NCI-H1436 (cell line): ENCODE data around the gene COL4A2.

Experiments
- DNase-seq: peaks from one replicate; lab custom pipeline; 2025; lab: John Stamatoyannopoulos, UW

The COL4A2 gene

DNA sequence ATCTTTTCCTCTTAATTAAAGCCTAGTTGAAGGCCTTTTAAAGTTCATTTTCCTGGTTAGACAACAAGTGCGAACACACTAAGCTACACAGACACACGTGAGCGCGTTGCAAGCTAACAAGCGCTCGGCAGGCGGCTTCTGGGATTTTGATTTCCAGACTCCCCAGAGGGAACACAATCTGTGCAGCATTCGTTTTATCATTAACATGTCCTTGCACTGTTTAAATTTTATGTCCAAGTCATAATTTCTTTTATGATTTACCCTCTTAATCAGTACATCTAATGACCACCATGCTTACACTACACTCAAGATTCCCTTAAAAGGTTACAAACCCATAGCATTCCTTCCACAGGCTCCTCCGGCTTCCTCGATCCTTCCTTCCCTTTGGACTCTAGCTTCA is 16.9 kb upstream of the COL4A2 start:
- DNase-seq = no peak

DNA sequence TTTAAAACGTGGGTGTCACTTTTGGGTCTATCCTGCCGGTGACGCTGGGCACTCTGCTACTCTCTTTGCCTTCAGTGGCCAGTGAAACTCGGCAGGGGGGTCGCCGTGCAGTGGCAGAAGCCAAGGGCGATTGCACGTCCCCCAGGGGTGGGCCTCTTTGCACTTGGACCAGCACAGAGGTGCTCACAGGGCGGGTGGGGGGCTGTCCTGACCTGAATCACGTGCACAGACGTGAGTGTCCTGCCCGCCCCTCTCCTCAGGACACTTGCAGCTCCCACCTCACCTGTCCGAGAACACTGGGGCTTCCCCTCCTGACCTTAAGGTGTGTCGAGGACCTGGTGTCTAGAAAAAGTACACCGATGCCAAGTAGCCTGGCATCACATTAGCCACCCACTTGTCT is 16.3 kb upstream of the COL4A2 start:
- no peak for DNase-seq

DNA sequence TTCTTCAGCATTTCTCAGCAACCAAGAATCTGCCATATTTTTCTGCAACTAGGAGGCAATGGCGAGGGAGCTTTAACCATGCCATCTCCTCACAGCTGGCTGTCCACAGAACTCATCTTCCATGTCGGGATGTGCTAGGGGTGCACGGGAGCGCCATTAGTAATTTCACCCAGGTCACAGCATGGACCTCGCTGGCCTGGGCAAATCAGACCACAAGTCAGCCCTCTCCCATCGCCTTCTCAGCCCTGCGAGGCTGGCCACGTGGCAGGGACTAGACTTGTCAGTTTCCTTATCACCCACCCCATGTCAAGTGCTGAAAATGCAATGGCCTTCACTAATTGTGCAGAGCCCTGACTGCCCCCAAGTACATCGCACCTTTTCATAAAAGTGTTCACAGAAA is 15.8 kb upstream of the COL4A2 start:
- DNase-seq = no peak

DNA sequence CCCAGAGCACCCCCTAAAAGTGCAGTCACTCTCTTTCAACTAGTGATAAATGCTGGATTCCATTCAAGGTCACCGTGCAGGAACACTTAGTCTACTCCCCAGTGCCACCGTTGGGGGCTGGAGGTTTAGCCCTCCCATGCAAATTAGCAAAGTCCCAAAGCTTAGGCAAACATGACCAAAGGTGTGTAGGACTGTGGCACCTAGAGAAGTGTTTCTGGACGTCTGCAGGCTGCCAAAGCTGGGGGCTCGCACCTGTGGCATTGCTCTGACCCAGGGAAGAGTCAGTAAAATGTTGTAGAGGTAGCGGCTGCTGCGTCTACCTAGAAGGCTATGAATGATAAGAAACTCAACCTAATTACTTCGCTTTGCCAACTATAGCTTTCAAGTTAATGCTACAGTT is 14.0 kb upstream of the COL4A2 start:
- no peak for DNase-seq

DNA sequence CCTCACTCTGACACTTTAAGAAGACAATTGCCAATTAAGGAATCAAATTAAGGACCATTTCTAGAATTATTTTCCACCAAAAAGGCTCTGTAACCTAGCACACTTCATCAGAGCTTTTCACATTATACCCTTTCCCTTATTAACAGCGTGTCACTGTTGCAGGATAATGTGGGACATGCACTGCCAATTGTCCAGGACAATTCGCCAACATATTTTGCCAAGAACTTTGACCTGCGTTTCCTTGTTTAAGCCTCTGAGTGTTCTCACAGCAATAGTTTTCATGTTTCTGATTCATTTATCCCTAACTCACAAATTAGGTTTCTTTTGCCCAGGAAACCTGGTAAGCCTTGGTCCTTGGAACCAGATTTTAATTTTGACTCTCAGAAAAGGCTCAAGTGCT is 13.4 kb upstream of the COL4A2 start:
- DNase-seq = no peak

DNA sequence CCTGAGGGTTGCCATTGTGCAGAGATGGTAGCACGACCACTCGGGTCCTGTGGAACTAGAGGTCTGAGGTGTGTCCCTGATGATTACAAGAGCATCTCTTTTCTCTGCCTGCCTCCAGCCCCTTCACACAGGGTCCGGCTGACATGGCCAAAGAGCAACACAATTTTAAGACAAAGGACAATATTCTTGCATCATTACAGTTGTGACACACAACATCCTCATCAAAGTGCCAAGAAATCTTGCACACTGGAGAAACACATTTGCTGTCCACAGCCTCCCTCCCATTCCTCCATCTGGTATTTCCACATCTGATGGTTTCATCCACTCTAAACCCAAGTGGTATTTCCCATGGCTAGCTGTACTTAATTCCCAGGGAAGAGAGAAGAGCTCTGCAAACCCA is 12.9 kb upstream of the COL4A2 start:
- DNase-seq = no peak

DNA sequence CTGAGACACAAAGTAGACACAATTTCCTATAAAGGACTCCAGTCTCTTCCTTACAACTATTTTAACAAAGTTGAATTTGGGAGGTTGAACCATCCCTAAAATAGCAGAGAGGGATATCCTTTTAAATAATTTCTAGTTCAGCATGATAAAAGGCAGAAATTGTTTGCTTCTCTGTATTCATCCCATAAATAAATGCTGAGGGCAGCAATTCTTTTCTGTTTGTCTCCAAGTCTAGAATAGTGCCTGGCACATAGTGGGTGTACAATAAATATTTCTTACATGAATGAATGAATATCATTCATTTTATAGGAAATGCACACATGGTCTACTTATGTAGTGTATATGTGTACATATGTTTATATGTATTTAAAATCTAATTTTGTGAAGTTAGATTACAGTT is 12.5 kb upstream of the COL4A2 start:
- DNase-seq = no peak

DNA sequence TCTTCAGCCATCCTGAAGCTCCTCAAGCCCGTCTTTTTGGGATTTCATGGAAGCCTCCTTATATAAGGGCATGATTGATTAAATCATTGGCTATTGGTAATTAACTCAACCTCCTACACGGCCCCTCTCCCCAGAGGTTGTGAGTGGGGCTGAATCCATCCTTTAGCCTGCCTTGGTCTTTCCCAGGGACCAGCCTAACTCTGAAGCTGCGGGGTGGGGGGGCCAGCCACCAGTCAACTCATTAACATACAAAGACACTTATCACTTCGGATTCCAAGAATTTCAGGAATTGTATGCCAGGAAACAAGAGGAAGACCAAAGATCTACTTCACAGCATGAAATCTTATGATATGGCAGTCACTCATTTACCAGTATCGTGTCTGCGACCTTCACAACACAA is 10.1 kb upstream of the COL4A2 start:
- DNase-seq = no peak

DNA sequence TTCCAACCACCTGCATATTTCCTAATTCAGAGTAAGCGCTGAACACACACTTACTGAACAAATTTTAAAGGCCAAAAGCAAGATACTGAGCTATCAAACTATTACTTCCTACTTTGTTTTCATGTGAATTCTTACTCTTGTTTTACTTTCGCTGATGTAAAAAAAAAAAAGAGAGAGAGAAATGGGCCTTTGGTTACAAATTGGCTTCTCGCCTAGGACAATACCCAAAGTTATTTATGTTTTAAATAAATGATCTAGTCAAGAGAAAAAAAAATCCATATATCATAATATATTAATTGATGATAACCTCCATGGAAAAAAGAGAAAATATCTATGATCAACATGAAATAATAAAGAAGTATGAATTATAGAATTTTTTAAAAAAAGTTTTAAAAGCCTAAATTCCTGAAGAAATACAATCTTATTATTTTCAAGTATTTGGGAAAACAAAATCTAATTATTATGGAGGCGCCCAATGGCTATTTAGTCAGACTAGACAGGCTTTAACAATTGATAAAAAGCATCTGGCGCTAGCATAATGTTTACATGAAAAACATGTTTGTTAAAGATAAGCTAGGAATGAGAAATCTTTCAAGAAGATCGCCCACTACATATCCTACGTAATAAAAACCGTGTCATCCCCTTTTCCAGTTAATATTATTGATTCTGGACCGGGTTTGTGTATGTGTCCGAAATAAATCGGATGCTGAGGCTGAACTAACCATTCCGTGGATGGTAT is 9.1 kb upstream of the COL4A2 start:
- no peak for DNase-seq

DNA sequence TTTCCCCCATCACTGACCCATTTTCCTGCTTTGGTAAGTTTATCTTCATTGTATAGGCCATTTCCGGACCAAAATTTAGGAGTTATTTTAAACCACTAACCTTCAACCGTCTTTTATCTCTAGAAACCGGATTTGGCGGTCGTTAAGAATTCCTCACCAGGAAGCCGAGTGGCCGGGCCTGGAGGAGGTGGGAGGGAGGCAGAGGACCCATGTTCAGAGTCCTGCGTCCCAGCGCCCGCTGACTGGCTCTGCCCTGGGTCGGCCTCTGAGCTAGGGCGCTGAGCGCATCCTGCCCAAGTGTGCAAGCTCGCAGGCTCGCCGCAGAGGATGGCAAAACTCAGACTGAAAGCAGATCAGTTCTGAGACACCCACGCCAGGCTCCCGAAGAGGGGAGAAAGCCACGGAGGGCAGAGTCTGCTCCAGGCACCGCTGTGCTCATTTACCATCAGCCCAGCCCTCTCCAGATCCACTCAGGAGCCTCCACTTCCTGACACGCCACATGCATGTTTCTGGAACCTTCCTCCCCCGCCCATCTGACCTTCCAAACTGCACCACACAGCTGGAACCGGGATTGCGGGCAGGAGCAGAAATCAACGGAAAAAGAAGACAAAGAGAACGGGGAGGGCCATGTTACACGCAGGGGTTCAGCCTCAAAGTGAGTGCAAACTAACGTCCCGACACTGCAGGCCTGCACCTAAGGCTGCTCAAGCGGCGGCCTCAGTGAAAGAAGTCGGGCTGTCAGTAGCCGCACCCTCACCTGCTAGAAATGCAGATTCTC is 8.4 kb upstream of the COL4A2 start:
- no peak for DNase-seq

DNA sequence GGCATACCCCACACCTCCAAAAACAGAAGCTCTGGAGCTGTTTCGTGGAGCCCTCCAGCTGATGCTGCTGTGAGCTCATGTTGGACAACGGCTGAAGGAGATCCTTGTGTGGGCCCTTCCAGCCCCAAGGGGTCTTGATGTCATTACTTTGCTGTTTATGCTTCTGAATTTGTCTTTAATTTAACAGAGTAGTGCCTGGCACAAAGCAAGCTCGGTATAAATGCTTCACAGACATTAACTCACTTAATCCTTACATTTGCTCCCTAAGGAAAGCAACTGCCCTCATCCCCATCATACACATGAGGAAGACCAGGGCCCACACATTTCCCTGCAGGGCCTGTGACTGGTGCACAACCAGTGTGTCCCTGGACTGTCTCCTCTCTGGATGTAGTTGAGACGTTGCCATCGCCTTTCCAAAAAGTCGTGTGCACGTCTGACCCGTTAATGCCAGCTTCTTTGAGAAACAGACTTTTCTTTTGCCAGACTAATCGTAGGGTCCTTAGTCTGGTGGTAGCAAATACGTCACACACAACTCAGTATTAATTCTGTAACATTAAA is 7.7 kb upstream of the COL4A2 start:
- no peak for DNase-seq

DNA sequence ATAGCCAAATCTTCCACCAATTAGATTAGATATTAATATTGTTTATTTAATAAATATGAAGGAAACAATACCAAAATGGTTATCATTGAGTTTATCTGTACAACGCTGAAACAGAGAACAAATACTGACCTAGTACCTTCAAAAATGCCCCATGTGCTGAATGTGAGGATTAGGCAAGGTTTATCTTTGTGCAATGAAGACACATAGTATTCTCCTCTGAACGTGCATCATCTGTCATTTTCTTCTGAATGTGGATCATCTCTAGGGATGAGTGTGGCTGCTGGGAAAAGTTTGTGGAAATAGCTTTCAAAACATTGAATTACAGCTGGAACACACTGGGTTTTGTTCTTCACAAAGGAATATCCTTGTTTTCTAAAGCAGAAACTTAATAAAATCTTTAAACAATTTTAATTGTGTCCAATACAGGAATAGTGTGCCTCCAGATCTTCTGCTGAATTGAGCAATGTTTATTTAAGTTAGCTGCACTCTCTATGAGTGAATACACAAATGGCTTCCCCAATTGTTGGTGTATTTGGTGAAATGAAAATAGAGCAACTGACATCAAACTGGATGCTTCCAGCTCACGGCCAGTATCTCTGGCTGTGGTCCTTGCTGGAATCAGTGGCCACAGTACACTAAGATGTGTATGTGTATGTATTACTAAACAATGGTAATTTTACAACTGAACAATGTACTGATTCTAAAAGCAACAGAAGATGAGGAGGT is 6.8 kb upstream of the COL4A2 start:
- no peak for DNase-seq

DNA sequence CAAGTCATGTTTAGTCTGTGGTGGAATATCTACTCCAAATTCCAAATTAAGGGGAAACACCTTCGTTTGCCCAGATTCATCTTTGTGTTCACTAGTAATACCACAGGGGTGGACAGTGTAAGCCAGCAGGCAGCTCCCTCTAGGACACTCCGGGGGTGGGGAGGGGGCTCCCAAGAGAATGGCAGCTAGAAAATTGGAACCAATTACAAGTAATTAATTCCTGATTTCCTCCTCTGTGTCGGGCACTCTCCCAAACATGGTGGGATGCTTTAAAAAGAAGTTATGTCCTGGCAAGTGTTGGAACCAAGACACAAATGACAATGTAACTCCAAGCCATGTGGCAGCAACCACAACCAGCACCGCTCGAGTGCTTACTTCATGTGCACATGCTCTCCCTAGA is 6.0 kb upstream of the COL4A2 start:
- no peak for DNase-seq

DNA sequence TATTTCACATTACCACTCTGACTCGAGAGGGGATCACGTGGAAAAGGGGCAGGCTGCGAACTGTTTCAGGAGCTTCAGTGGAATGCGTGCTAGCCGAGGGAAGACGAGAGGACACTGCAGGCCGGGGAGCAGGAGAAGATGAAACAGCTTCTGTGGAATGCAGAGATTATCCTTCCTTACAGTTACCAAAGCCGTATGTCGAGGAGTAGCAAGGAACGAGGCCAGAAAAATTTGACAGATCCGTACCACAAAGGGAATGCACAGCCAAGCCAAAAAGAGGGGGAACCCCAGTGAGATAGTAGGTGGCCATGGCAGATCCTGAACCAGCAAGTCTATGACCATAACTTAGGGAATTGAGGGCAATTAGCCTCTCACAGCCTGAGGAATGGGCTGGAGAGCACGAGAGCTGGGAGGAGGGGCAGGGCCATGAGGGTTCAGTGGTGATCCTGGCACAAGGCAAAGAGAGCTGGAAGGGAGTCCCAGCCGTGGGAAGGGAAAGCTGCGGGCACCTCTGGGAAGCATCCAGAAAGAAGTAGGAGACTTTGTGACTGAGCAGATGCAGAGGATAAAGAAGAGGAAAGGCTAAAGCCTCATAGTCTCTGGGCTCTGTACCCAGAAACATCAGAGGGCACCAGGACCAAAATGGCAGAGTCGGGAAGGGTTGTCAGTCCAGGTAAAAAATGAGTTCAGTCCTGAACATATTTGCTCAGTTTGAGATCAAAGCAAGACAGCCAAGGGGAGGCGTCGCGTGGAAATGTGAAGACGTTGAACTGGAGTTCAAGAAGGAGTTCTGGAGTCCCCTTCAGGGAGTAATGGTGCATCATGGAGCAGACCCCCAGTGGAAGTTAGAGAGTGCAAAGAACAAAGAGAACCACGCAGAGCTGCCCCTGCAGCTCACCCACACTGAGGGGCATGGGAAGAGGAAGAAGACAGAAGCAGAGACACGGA is 5.2 kb upstream of the COL4A2 start:
- DNase-seq = no peak

DNA sequence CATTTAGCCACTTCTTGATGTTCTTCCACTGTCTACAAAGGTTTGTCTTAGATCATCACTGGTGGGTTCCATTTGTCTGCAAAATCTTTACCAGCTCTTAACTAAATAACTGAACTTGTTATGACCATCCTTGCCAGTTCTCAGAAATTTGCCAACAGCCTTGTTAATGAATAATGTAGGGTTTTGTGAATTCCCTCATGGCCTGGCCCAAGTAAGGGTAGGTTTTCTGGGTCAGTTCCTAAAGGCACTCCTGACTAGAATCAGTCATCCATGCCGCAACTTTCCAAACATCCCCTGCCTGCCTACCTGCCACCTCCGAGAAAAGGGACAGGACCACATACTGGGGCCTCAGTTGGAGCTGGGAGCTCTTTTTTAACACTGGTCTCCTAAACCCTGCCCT is 4.1 kb upstream of the COL4A2 start:
- DNase-seq = no peak

DNA sequence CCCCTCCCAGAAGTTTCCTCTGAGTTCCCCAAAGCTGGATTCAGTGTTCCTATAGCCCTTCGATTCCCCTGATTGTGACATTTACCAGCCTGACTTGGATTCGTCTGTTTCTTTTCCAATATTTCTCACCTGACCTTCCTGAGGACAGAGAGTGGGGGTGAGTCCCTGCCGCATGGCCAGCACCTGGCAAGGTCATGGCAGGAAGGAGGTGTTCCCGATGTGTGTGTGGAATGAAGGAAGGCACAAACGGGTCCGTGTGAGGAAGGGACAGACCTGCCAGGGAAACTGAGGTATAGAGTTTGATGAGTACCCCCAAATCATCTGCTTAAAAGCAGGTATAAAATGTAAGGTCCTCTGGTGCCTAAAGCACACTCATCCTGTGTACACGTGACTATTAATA is 3.4 kb upstream of the COL4A2 start:
- no peak for DNase-seq

DNA sequence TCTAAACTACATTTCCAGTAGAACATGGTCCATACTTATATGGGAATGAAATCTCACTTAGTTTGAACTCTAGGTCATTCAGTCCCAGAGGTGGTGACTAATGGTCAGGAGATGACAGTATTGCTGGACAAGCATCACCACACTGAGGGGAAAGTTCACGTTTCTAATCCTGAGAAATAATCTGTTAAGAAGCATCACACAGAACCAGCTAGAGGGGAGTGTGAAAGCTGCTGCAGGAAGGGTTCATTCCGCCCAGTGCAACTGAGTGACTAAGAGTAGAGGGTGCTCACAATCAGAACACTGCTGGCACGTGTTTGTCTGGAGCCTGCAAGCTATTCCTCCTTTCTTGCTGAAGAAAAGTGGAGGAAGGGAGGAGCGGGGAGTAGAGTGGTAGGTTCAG is 2.8 kb upstream of the COL4A2 start:
- DNase-seq = no peak

DNA sequence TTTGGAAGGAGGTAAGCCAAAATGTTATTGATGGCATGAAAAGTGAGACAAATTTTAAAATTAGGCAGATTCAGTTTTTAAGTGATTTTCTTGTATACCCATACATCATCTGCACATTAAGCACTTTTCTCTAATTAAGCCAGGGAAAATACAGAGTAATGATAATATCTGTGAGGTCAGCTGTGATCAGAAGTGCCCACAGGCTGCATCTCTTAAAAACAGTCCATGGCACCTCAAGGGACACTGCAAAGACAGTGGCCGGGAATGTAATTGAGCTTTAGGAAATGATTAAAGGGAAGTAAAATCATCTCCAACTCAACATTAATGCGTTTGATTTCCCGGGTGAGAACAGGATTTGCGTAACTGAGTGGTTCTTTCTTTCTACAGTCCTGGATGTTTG is 2.1 kb upstream of the COL4A2 start:
- DNase-seq = no peak

DNA sequence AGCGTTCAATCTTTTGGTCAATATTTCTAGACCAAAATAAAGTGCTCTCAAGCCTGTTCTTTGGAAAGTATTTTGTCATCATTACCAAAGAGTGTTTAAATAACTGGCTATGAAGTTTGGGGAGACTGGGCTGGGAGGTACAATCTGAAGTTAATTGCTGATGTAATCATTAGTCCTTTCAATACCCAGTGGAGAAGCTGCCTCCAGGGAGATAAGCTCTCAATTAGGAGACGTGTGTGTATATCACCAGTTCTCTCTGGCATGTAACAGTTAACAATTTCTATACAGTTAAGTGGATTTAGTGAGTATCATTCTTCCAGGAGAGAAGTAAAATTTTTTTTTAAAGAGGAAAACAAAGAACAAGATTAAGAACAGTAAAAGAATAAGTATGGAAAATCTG is 1.5 kb upstream of the COL4A2 start:
- no peak for DNase-seq

DNA sequence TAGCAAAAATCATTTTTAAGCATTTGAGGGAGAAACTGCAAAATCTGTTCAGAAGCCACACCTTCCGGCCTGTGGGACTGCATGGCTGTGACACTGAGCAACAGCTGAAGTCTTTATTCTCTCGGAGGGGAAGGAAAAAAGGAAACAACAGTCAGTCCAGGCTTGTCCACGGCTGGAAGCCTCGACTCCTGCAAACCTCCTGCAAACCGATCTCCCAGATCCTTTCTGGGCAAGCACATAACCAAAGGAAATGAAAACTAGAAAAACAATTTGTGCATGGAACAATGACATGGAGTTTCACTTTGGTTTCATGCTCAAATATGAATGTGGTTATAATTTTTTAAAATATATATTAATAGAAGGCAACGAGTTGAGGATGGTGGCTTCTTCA is 1.1 kb upstream of the COL4A2 start:
- DNase-seq = no peak

DNA sequence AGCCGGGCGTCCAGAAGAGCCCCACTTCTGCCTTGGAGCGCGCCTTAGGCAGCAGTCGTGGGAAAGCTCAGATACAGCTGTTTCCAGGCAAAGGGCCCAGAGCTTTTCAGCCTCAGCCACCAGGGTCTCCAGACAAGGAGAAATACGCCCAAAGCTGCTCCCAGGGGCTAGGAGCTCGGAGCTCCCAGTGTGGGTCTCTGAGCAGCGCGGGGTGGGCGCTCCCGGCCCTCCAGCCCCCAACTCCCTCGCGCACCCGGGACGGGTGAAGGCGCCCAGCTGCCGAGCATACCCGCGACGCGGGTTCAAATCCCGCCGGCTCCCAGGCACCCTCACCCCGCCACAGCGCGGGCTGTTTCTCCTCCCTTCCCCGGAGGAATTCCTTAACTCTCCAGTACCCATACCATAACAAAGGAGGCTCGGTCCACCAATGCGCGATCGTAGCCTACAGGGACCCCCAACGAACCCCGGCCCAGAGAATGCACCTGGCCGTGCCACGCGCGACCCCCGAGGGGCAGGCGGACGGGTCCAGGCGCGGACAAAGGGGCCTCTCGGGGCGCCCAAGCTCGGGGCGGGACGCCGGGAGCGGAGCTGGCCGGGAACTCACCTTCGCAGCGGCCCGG is 634 bp upstream of the COL4A2 start:
- no peak for DNase-seq
